Measurements from ENCODE around the gene LRP1B. TPM values are rescaled to one million over a fixed set of nuclear protein-coding genes. Genes with fewer than 3 reads are reported as not detected.

The LRP1B gene
- total RNA-seq, 4 donors from 2014 or later: 1.2 to 3.3 (median 2.6) TPM

GRCh38 chr2:141079231-141079630 is 1051.6 kb downstream of the LRP1B start:
- no peak for TF ChIP-seq CTCF (IDR thresholded peaks at IDR 0.05)
- TF ChIP-seq POLR2A (IDR thresholded peaks at IDR 0.05): no peak
- TF ChIP-seq EP300 (IDR thresholded peaks at IDR 0.05): no peak
- 50 to 60% methylated on average over 1 of the region's 1 CpG for WGBS, 2 donors
- H3K36me3 ChIP-seq: no peaks in the 10 kb centered on the region
- no peak for DNase-seq (ENCODE audit: low spot score in 2 of 2)
- no peaks in the 10 kb centered on the region for H3K4me1 ChIP-seq
- no peak overlapping the region for H3K27ac ChIP-seq
- no peaks in the 10 kb centered on the region for H3K27me3 ChIP-seq
- H3K9me3 ChIP-seq: no peaks in the 10 kb centered on the region
- H3K4me3 ChIP-seq: no peak overlapping the region

- Histone ChIP-seq H3K27ac (no peak overlapping the region), H3K9me3 (no peaks in the 10 kb centered on the region), H3K27me3 (no peaks in the 10 kb centered on the region), H3K4me1 (no peaks in the 10 kb centered on the region), H3K36me3 (no peaks in the 10 kb centered on the region), H3K4me3 (no peak overlapping the region)
- no peak for DNase-seq (ENCODE audit: low spot score in 2 of 2)
- no peak for TF ChIP-seq POLR2A (IDR thresholded peaks at IDR 0.05)
- TF ChIP-seq CTCF (IDR thresholded peaks at IDR 0.05): no peak
- TF ChIP-seq EP300 (IDR thresholded peaks at IDR 0.05): no peak
Observed at GRCh38 chr2:141075753-141076152, 1055.1 kb downstream of the LRP1B start.

- WGBS, 2 donors: 90 to 93% methylated on average over 9 of the region's 9 CpGs
- H3K36me3 ChIP-seq: no peaks in the 10 kb centered on the region
- no peak for DNase-seq (ENCODE audit: low spot score in 2 of 2)
Observed at GRCh38 chr2:141068053-141068682, 1062.6 kb downstream of the LRP1B start.

DNA sequence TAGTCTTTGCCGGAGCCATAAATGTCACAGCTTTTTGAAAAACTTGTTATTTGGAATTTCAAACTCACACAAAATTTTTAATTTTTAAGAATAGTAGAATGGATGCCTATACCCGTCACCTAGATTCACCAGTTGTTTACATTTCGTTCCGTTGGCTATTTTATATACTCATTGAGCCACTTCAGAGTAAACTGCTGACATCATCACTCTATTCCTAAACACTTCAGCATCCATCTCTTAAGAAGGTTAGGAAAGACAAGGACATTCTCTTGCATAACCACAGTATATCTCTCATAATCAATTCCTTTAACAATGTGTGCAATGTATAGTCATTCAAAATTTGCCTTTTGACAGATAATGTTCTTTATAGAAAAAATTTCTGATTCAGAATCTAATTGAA is 1065.8 kb downstream of the LRP1B start:
- Histone ChIP-seq H3K27ac (no peak overlapping the region), H3K27me3 (no peaks in the 10 kb centered on the region), H3K4me1 (no peaks in the 10 kb centered on the region), H3K36me3 (no peaks in the 10 kb centered on the region), H3K4me3 (no peak overlapping the region), H3K9me3 (no peaks in the 10 kb centered on the region)
- 68 to 85% methylated on average over 4 of the region's 4 CpGs for WGBS, 2 donors
- no peak for DNase-seq (ENCODE audit: low spot score in 2 of 2)
- no peak for TF ChIP-seq POLR2A (IDR thresholded peaks at IDR 0.05)
- TF ChIP-seq EP300 (IDR thresholded peaks at IDR 0.05): no peak
- no peak for TF ChIP-seq CTCF (IDR thresholded peaks at IDR 0.05)

More at GRCh38 chr2:141068053-141068682, 1062.6 kb downstream of the LRP1B start:
- Histone ChIP-seq H3K9me3 (no peaks in the 10 kb centered on the region), H3K27me3 (no peaks in the 10 kb centered on the region), H3K4me3 (no peak overlapping the region), H3K4me1 (no peaks in the 10 kb centered on the region), H3K27ac (no peak overlapping the region)
- TF ChIP-seq POLR2A (IDR thresholded peaks at IDR 0.05): no peak
- no peak for TF ChIP-seq CTCF (IDR thresholded peaks at IDR 0.05)
- no peak for TF ChIP-seq EP300 (IDR thresholded peaks at IDR 0.05)

DNA sequence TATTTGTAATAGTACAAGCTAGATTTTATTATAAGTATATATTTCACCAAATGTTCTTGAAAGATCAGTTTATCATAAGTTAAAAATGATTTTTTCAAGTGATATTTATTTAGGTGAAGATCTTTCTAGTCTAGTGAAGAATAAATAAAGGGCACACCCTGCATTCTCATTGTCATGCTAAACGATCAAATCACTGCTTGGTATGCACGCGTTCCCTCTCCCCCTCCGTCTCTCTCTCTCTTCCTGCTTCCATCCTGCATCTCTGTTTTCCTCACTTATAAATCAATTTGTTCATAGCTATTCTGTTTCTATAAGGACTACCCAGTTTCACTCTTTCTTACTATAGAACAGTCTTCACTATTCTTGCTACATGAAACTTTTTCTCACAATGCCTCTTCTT is 1067.4 kb downstream of the LRP1B start:
- Histone ChIP-seq H3K27me3 (no peaks in the 10 kb centered on the region), H3K4me3 (no peak overlapping the region), H3K27ac (no peak overlapping the region), H3K9me3 (no peaks in the 10 kb centered on the region), H3K4me1 (no peaks in the 10 kb centered on the region), H3K36me3 (no peaks in the 10 kb centered on the region)
- TF ChIP-seq POLR2A (IDR thresholded peaks at IDR 0.05) (no peak), EP300 (IDR thresholded peaks at IDR 0.05) (no peak), CTCF (IDR thresholded peaks at IDR 0.05) (no peak)
- no peak for DNase-seq (ENCODE audit: low spot score in 2 of 2)
- WGBS, 2 donors: 61 to 73% methylated on average over 4 of the region's 4 CpGs

All from tibial nerve (tissue), 4 donors.